Lower leg skin (tissue), 4 donors: ENCODE results near the gene UBE2Z. TPM values are rescaled to one million over a fixed set of nuclear protein-coding genes. Genes with fewer than 3 reads are reported as not detected.
A peak's percentile ranks its signal among the peaks of the same experiment; 100 is the strongest.

Source experiments
- DNase-seq, 2 donors: peaks; one replicate each; pipeline ENCODE4 v3.0.0-alpha.2; 2019; ENCODE audit warnings: low spot score in 2 of 2
- H3K4me3 ChIP-seq: fragments of 200-600 bp; sonication (generic); 2 replicates; pipeline ENCODE4 v1.5.1; 2017; ENCODE audit warnings: mild to moderate bottlenecking, low read depth; ENCODE audit not compliant: poor library complexity, severe bottlenecking
- CTCF ChIP-seq, 3 donors: fragments of 450-650 bp; IDR thresholded peaks; one replicate each; pipeline ENCODE4 v1.5.1; 2016; ENCODE audit warnings: antibody characterized with exemption in 3 of 3, mild to moderate bottlenecking in 3 of 3, moderate library complexity in 2 of 3
- POLR2A ChIP-seq, 2 donors: fragments of 450-650 bp; IDR thresholded peaks; one replicate each; pipeline ENCODE4 v1.6.1; 2016 to 2017; ENCODE audit warnings: antibody characterized with exemption in 2 of 2, mild to moderate bottlenecking in 1 of 2, moderate library complexity in 1 of 2
- WGBS, 2 donors: methylation state at CpG; one replicate each; pipeline ENCODE4 v1.1.5; 2018; 5-methylcytosine and 5-hydroxymethylcytosine counted together
- intact Hi-C: fragments of 100-400 bp; cut with DNase I; formaldehyde crosslinking; loops from one replicate; pipeline ENCODE4 v1.15.0; 2023; ENCODE audit warnings: low total_unique reads
- total RNA-seq, 4 donors: library from RNA; depleted of rRNA; stranded (reverse); fragments of >200 nt; gene quantifications; one replicate each; pipeline ENCODE4 v1.1.0, GENCODE V29; 2016

Gene UBE2Z
- total RNA-seq, result 10 to 100 TPM; 60.0 to 66.7 (median 64.9) TPM

- DNase-seq, result peak; percentile 89 to 97
- WGBS, 2 donors, result 0 to 1% methylated on average over 52 to 68 of the region's 81 CpGs
- intact Hi-C loops, result no loop called here
- H3K4me3 ChIP-seq, result peak within 1 kb of the TSS; percentile 69
- TF ChIP-seq POLR2A (IDR thresholded peaks at IDR 0.05) (peak in 1 of 2 donors; percentile 13), CTCF (IDR thresholded peaks at IDR 0.05) (peak in 1 of 3 donors; percentile 16)
These were observed at the start of gene UBE2Z for GRCh38 chr17:48908047-48908843. UBE2Z (plus strand) TSS chr17:48908407; CDS start chr17:48908504, 97 bp downstream.

GRCh38 chr17:48860034-48860433 lies 48.2 kb upstream of the UBE2Z start:
- no peak for TF ChIP-seq POLR2A (IDR thresholded peaks at IDR 0.05)
- TF ChIP-seq CTCF (IDR thresholded peaks at IDR 0.05), result no peak
- no peak for DNase-seq
- intact Hi-C loops, result no loop called here
- H3K4me3 ChIP-seq, result no peak overlapping the region
- WGBS, 2 donors, result 95 to 98% methylated on average over 3 of the region's 3 CpGs

- TF ChIP-seq CTCF (IDR thresholded peaks at IDR 0.05) (no peak), POLR2A (IDR thresholded peaks at IDR 0.05) (no peak)
- 89% methylated on average over 4 of the region's 4 CpGs for WGBS, 2 donors
- DNase-seq, result no peak
- no peak overlapping the region for H3K4me3 ChIP-seq
- intact Hi-C loops, result no loop called here
These were observed 47.8 kb upstream of the UBE2Z start for GRCh38 chr17:48860456-48860855.

GRCh38 chr17:48868916-48869500 lies 39.2 kb upstream of the UBE2Z start:
- no peak for DNase-seq
- WGBS, 2 donors, result 68 to 70% methylated on average over 3 of the region's 3 CpGs
- intact Hi-C loops, result no loop called here
- TF ChIP-seq CTCF (IDR thresholded peaks at IDR 0.05), result no peak
- TF ChIP-seq POLR2A (IDR thresholded peaks at IDR 0.05), result no peak
- H3K4me3 ChIP-seq, result no peak overlapping the region

GRCh38 chr17:48869821-48870318 lies 38.3 kb upstream of the UBE2Z start:
- WGBS, 2 donors, result 70 to 73% methylated on average over 6 of the region's 6 CpGs
- no peak overlapping the region for H3K4me3 ChIP-seq
- TF ChIP-seq CTCF (IDR thresholded peaks at IDR 0.05) (no peak), POLR2A (IDR thresholded peaks at IDR 0.05) (no peak)
- DNase-seq, result peak in 1 of 2 donors; percentile 60
- intact Hi-C loops, result no loop called here
